ENCODE results near the gene TMEM187.

Gene TMEM187

DNA sequence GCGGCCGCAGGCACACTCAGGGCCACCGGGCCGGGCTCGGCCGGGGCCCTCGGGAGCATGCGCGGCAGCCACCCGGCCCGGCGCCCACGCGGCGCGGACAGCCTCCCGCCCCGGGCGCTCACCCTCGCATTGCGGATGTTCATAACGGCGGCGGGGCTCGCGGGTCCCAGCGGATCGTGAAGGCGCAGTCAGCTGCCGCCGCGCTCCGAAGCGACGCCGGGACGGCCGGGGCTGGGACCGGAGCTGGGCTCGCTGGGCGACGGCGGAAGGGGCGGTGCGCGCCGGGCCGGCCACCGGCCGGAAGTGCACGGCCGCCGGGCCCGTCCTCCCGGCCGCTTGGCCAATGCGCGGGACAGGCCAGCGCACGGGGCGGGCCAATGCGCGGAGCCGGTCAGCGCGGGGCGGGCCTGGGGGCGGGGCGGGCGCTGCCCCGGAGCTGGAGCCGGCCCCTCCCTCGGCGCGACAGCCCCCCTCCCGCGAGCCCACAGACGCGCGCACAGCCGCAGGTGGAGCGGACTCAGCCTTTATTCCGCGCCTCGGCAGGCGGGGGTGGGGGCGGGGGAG lies 37.7 kb upstream of the TMEM187 start, which contains the start of gene NAA10:
TSS of gene NAA10 (minus strand) at position 276 of the 564 bp plus-strand sequence. CDS start at position 143, 133 bp downstream.
- Histone ChIP-seq H3K9me3 (ENCODE audit: control insufficient read depth in 1 of 2, low read length in 2 of 2) (no peaks in the 10 kb centered on the region), H3K27ac (ENCODE audit: low read depth, low read length) (no peak within 1 kb of the TSS), H3K9ac (ENCODE audit: low read depth in 1 of 2, low read length in 2 of 2) (peak within 1 kb of the TSS; percentile 49 to 54), H3K4me1 (ENCODE audit: control insufficient read depth in 1 of 2, insufficient read depth in 2 of 2, low read length in 2 of 2) (peaks cover 6 to 10% of the 10 kb centered on the region in 2 donors), H3K4me3 (ENCODE audit: low read depth in 1 of 2, low read length in 2 of 2) (peak within 1 kb of the TSS; percentile 71 to 78), H3K27me3 (ENCODE audit: control insufficient read depth in 1 of 2, insufficient read depth in 2 of 2, low read length in 2 of 2) (no peaks in the 10 kb centered on the region), H3K36me3 (ENCODE audit: control insufficient read depth in 1 of 2, insufficient read depth in 2 of 2, low read length in 2 of 2) (peaks cover 0 to 21% of the 10 kb centered on the region in 2 donors)

DNA sequence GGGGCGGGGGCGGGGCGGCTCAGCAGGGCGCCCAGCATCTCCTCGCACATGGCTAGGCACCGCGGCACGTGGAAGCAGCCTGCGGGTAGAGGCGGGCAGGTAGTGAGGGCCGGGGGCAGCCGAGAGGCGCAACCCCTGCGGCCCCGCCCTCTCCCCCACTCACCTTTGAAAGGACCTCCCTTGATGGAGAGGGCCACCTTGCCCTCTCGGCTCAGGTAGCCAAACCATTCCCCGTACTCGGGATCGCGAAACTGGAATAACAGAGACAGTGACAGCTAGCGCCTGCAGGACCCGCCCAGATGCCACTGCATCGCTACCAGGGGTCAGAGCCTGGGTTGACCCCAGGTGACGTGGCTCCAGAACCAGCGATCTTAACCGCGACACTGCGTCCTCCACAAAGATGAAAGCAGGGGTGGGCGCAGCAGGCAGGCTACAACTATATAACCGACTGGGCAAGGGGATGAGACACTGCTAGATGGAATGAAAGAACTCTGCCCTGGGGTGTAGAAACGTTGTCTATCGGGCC lies 37.2 kb upstream of the TMEM187 start:
- H3K4me1 ChIP-seq (ENCODE audit: control insufficient read depth in 1 of 2, insufficient read depth in 2 of 2, low read length in 2 of 2), result peaks cover 6 to 10% of the 10 kb centered on the region in 2 donors
- peaks cover 0 to 18% of the 10 kb centered on the region in 2 donors for H3K36me3 ChIP-seq (ENCODE audit: control insufficient read depth in 1 of 2, insufficient read depth in 2 of 2, low read length in 2 of 2)
- no peak overlapping the region for H3K27ac ChIP-seq (ENCODE audit: low read depth, low read length)
- H3K9me3 ChIP-seq (ENCODE audit: control insufficient read depth in 1 of 2, low read length in 2 of 2), result no peaks in the 10 kb centered on the region
- peak overlapping the region; percentile 29 to 51 for H3K4me3 ChIP-seq (ENCODE audit: low read depth in 1 of 2, low read length in 2 of 2)
- H3K27me3 ChIP-seq (ENCODE audit: control insufficient read depth in 1 of 2, insufficient read depth in 2 of 2, low read length in 2 of 2), result no peaks in the 10 kb centered on the region
- peak overlapping the region in 1 of 2 donors; percentile 38 for H3K9ac ChIP-seq (ENCODE audit: low read depth in 1 of 2, low read length in 2 of 2)

DNA sequence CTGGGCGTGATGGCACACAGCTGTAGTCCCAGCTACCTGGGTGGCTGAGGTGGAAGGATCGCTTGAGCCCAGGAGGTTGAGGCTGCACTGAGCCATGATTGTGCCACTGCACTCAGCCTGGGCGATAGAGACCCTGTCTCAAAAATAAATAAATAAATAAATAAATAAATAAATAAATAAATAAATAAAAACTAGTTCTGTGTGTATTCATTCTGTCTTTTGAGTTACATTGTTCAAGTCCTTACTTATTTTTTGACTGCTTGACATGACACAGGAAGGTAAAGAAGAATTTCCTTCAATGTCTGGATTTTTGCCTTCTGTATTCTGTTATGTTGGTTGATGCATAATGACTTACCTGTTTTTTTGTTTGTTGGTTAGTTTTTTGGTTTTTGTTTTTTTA lies 35.5 kb upstream of the TMEM187 start:
- Histone ChIP-seq H3K36me3 (ENCODE audit: control insufficient read depth in 1 of 2, insufficient read depth in 2 of 2, low read length in 2 of 2) (peaks cover 0 to 4% of the 10 kb centered on the region in 2 donors), H3K4me1 (ENCODE audit: control insufficient read depth in 1 of 2, insufficient read depth in 2 of 2, low read length in 2 of 2) (peaks cover 6 to 10% of the 10 kb centered on the region in 2 donors), H3K9ac (ENCODE audit: low read depth in 1 of 2, low read length in 2 of 2) (no peak overlapping the region), H3K9me3 (ENCODE audit: control insufficient read depth in 1 of 2, low read length in 2 of 2) (no peaks in the 10 kb centered on the region), H3K27me3 (ENCODE audit: control insufficient read depth in 1 of 2, insufficient read depth in 2 of 2, low read length in 2 of 2) (no peaks in the 10 kb centered on the region), H3K4me3 (ENCODE audit: low read depth in 1 of 2, low read length in 2 of 2) (no peak overlapping the region), H3K27ac (ENCODE audit: low read depth, low read length) (no peak overlapping the region)

DNA sequence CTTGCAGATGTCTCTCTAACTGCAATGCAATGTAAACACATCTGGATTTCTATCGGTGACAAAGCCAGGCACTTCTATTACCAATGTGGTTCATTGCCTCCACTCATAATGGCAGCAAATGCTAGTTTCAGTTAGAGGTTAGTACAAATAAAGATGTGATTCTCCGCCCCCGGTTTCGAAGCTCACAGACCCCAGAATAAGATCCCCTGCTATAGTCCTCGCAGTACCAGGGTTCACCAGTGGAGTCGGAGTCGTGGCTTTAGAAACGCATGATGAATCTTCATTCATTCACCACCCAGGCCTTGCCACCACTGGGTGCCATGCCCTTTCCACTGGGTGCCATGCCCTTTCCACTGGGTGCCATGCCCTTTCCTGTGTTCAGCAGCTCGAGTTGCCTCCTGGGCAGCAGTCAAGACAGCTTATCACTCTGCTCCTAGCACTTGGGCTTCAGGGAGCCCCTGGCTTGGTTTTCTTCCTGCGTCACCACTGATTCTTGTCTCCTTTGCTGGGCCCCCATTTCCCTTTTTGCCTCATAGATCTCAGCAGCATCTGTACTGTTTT lies 34.2 kb upstream of the TMEM187 start:
- H3K9ac ChIP-seq (ENCODE audit: low read depth in 1 of 2, low read length in 2 of 2), result no peak overlapping the region
- H3K4me3 ChIP-seq (ENCODE audit: low read depth in 1 of 2, low read length in 2 of 2), result no peak overlapping the region
- H3K27ac ChIP-seq (ENCODE audit: low read depth, low read length), result no peak overlapping the region
- H3K27me3 ChIP-seq (ENCODE audit: control insufficient read depth in 1 of 2, insufficient read depth in 2 of 2, low read length in 2 of 2), result no peaks in the 10 kb centered on the region
- peaks cover 6 to 11% of the 10 kb centered on the region in 2 donors for H3K4me1 ChIP-seq (ENCODE audit: control insufficient read depth in 1 of 2, insufficient read depth in 2 of 2, low read length in 2 of 2)
- H3K36me3 ChIP-seq (ENCODE audit: control insufficient read depth in 1 of 2, insufficient read depth in 2 of 2, low read length in 2 of 2), result no peaks in the 10 kb centered on the region
- H3K9me3 ChIP-seq (ENCODE audit: control insufficient read depth in 1 of 2, low read length in 2 of 2), result no peaks in the 10 kb centered on the region

DNA sequence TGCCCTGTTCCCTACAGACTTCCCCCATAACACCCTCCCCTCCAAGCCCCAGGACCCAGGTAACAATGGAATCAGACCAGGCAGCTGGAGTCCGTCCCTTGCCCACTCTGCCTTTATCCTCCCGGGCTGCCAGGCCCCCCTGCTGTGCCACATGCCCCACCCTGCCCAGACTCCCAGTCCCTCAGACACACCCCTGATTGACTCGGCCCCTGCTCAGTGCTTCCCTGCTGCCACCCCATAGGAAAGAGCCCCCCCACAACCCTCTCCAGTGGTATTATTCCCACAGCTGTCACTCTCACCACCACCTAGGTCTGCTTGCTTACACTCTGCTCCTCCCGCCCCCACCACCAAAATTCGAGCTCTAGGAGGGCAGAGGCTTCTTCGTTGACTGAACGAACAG lies 33.0 kb upstream of the TMEM187 start:
- no peaks in the 10 kb centered on the region for H3K36me3 ChIP-seq (ENCODE audit: control insufficient read depth in 1 of 2, insufficient read depth in 2 of 2, low read length in 2 of 2)
- H3K4me1 ChIP-seq (ENCODE audit: control insufficient read depth in 1 of 2, insufficient read depth in 2 of 2, low read length in 2 of 2), result peaks cover 0 to 15% of the 10 kb centered on the region in 2 donors
- H3K27ac ChIP-seq (ENCODE audit: low read depth, low read length), result no peak overlapping the region
- H3K9ac ChIP-seq (ENCODE audit: low read depth in 1 of 2, low read length in 2 of 2), result no peak overlapping the region
- H3K4me3 ChIP-seq (ENCODE audit: low read depth in 1 of 2, low read length in 2 of 2), result no peak overlapping the region
- H3K27me3 ChIP-seq (ENCODE audit: control insufficient read depth in 1 of 2, insufficient read depth in 2 of 2, low read length in 2 of 2), result no peaks in the 10 kb centered on the region
- H3K9me3 ChIP-seq (ENCODE audit: control insufficient read depth in 1 of 2, low read length in 2 of 2), result no peaks in the 10 kb centered on the region

DNA sequence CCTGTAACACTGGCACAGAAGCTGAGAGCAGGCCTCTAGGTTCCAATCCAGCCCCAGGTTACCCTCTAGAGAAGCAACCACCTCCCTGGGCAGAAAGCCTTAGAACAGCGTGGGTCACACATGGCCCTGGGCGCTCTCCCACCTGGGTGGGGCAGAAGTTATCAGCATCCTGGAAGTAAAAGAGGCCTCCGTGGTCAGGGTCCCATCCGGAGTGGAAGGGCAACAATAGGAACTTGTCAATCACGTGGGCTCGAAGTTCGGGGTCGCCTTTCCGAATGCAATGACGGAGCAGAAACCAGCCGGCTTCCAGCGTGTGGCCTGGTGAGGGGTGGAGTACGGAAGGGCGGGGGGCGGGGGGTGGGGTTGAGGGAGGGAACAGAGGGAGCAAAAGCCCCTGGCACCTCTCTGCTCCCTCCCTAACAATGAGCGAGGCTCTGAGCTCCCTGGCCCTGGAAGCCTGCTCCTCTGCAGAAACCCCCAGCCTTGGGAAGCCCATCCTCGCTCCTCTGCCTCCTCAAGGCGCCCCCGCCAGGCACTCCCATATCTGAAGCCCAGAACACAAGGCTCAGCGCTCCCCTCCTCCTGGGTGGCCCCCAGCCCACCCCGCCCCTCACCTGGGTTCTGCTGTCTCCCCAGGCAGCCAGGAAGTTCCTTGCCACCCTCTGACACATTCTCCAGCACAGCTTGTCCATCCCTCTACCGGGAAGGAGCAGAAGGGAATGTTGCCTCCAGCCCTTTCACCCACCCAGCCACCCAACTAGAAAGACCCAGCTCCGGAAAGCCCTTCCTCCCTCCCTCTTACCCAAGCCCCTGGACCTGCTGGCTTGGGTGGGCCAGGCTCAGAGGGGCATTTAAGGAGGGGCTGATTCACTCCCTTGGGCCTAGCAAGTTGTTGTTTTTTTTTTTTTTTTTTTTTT lies 31.0 kb upstream of the TMEM187 start:
- no peak overlapping the region for H3K4me3 ChIP-seq (ENCODE audit: low read depth in 1 of 2, low read length in 2 of 2)
- peaks cover 0 to 11% of the 10 kb centered on the region in 2 donors for H3K4me1 ChIP-seq (ENCODE audit: control insufficient read depth in 1 of 2, insufficient read depth in 2 of 2, low read length in 2 of 2)
- H3K27ac ChIP-seq (ENCODE audit: low read depth, low read length), result no peak overlapping the region
- no peaks in the 10 kb centered on the region for H3K9me3 ChIP-seq (ENCODE audit: control insufficient read depth in 1 of 2, low read length in 2 of 2)
- H3K36me3 ChIP-seq (ENCODE audit: control insufficient read depth in 1 of 2, insufficient read depth in 2 of 2, low read length in 2 of 2), result no peaks in the 10 kb centered on the region
- no peaks in the 10 kb centered on the region for H3K27me3 ChIP-seq (ENCODE audit: control insufficient read depth in 1 of 2, insufficient read depth in 2 of 2, low read length in 2 of 2)
- H3K9ac ChIP-seq (ENCODE audit: low read depth in 1 of 2, low read length in 2 of 2), result no peak overlapping the region

DNA sequence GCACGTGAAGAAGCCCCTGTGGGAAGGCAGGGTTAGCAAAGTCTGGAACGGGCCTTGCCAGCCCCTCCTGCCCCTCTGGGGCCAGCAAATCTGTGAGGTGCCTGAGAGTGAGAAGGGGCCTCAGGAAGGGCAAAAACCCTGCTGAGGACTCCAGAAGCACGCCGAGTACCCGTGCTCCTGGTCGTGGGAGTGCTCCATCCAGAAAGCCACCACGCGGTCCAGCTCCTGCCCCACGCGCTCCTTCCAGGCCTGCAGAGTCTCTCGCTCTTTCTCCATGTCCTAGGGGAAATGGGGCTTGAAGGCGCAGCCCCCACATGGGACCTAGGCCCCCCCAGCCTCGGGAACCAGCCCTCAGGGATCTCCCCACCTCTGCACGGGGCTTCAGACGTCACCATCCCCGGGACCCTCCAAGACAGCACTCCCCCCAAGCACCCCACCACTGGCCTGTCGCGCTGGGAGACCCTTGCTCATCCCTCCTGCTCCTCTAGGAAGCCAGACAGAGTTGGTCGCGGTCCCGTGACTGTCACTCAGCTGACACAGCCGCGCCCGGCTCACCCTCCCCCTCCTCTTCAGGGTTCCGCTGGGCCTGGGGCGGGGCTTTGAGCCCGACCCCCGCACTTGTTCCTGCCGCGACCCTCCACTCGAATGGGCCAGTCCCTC lies 28.3 kb upstream of the TMEM187 start, which contains the start of gene RENBP:
TSS of gene RENBP (minus strand) at position 504 of the 660 bp plus-strand sequence. CDS start at position 471, 33 bp downstream.
- Histone ChIP-seq H3K9me3 (ENCODE audit: control insufficient read depth in 1 of 2, low read length in 2 of 2) (no peaks in the 10 kb centered on the region), H3K36me3 (ENCODE audit: control insufficient read depth in 1 of 2, insufficient read depth in 2 of 2, low read length in 2 of 2) (no peaks in the 10 kb centered on the region), H3K27ac (ENCODE audit: low read depth, low read length) (peak within 1 kb of the TSS; percentile 50), H3K9ac (ENCODE audit: low read depth in 1 of 2, low read length in 2 of 2) (no peak within 1 kb of the TSS), H3K4me3 (ENCODE audit: low read depth in 1 of 2, low read length in 2 of 2) (peak within 1 kb of the TSS; percentile 50 to 51), H3K4me1 (ENCODE audit: control insufficient read depth in 1 of 2, insufficient read depth in 2 of 2, low read length in 2 of 2) (peaks cover 0 to 11% of the 10 kb centered on the region in 2 donors), H3K27me3 (ENCODE audit: control insufficient read depth in 1 of 2, insufficient read depth in 2 of 2, low read length in 2 of 2) (no peaks in the 10 kb centered on the region)

DNA sequence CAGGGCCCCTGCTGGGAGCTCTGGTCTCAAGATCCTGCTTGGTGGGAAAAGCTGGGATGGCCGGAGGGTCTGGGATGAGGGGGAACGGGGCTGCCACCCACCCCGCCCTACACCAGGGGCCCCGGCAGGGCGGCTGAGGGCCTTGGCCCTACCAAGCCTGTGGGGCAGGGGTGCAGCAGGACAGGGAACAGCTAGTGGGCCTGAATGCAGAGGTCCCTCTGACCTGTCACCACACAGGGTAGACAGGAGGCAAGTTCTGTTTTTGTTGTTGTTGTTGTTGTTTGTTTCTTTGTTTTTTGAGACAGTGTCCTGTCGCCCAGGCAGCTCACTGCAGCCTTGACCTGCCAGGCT lies 27.8 kb upstream of the TMEM187 start:
- H3K9ac ChIP-seq (ENCODE audit: low read depth in 1 of 2, low read length in 2 of 2), result no peak overlapping the region
- no peak overlapping the region for H3K27ac ChIP-seq (ENCODE audit: low read depth, low read length)
- H3K4me3 ChIP-seq (ENCODE audit: low read depth in 1 of 2, low read length in 2 of 2), result no peak overlapping the region
- H3K9me3 ChIP-seq (ENCODE audit: control insufficient read depth in 1 of 2, low read length in 2 of 2), result no peaks in the 10 kb centered on the region
- H3K27me3 ChIP-seq (ENCODE audit: control insufficient read depth in 1 of 2, insufficient read depth in 2 of 2, low read length in 2 of 2), result no peaks in the 10 kb centered on the region
- peaks cover 0 to 11% of the 10 kb centered on the region in 2 donors for H3K4me1 ChIP-seq (ENCODE audit: control insufficient read depth in 1 of 2, insufficient read depth in 2 of 2, low read length in 2 of 2)
- H3K36me3 ChIP-seq (ENCODE audit: control insufficient read depth in 1 of 2, insufficient read depth in 2 of 2, low read length in 2 of 2), result peaks cover 0 to 4% of the 10 kb centered on the region in 2 donors

DNA sequence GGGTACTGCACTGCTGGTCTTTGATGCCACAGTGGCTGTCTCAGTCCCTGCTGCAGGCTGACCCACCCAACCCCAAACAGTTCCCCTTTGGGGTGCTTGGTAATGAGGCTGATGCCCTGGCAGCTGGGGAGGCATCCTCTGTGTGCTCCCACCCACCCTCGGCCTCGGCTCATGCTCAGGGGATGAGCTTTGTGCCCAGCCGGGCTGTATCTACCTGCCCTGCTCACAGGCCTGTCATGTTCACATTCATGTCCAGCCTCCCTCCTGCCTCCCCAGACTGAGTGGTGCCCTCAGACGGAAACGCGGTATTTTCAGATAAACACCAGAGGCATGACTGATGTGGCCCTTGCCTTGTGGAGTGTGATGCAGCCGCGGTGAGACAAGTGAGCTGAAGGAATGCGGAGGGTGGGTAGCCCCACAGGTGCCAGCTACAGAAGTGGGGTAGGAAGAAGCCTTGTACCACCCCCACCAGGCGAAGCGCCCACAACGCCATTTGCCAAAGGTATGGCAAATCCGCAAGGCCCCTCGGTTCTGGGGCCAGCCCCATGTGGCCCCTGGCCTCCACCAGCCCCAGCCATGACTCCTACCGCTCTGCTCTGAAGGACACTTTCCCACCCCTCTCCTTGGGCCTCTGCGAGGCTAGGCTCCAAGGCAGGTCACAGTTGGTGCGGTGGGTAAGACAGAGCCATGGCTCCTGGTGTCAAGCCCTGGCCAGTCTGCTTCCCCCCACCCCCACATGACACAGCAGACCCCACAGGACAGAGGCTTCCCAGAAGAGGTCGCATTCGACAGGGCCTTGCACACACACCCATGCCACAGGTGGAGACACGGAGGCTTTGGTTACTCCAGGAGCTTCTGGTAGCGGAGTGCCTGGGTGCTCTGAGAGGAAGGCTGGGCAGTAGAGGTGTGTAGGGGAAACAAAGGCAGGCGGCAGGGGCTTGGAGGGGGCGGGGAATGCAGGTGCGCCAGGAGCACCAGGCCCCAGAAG lies 26.3 kb upstream of the TMEM187 start:
- no peak overlapping the region for H3K4me3 ChIP-seq (ENCODE audit: low read depth in 1 of 2, low read length in 2 of 2)
- no peaks in the 10 kb centered on the region for H3K9me3 ChIP-seq (ENCODE audit: control insufficient read depth in 1 of 2, low read length in 2 of 2)
- H3K27ac ChIP-seq (ENCODE audit: low read depth, low read length), result no peak overlapping the region
- H3K36me3 ChIP-seq (ENCODE audit: control insufficient read depth in 1 of 2, insufficient read depth in 2 of 2, low read length in 2 of 2), result peaks cover 6 to 18% of the 10 kb centered on the region in 2 donors
- H3K9ac ChIP-seq (ENCODE audit: low read depth in 1 of 2, low read length in 2 of 2), result no peak overlapping the region
- H3K4me1 ChIP-seq (ENCODE audit: control insufficient read depth in 1 of 2, insufficient read depth in 2 of 2, low read length in 2 of 2), result peaks cover 0 to 11% of the 10 kb centered on the region in 2 donors
- no peaks in the 10 kb centered on the region for H3K27me3 ChIP-seq (ENCODE audit: control insufficient read depth in 1 of 2, insufficient read depth in 2 of 2, low read length in 2 of 2)

All from duodenal mucosa (tissue), 2 donors.